Superior temporal gyrus (tissue), 1 donor: ENCODE data around the gene FAM120C.

Experiments
- DNase-seq: peaks from one replicate; pipeline ENCODE4 v3.0.0-alpha.2; 2016; ENCODE audit errors: extremely low spot score

Gene FAM120C, protein sequence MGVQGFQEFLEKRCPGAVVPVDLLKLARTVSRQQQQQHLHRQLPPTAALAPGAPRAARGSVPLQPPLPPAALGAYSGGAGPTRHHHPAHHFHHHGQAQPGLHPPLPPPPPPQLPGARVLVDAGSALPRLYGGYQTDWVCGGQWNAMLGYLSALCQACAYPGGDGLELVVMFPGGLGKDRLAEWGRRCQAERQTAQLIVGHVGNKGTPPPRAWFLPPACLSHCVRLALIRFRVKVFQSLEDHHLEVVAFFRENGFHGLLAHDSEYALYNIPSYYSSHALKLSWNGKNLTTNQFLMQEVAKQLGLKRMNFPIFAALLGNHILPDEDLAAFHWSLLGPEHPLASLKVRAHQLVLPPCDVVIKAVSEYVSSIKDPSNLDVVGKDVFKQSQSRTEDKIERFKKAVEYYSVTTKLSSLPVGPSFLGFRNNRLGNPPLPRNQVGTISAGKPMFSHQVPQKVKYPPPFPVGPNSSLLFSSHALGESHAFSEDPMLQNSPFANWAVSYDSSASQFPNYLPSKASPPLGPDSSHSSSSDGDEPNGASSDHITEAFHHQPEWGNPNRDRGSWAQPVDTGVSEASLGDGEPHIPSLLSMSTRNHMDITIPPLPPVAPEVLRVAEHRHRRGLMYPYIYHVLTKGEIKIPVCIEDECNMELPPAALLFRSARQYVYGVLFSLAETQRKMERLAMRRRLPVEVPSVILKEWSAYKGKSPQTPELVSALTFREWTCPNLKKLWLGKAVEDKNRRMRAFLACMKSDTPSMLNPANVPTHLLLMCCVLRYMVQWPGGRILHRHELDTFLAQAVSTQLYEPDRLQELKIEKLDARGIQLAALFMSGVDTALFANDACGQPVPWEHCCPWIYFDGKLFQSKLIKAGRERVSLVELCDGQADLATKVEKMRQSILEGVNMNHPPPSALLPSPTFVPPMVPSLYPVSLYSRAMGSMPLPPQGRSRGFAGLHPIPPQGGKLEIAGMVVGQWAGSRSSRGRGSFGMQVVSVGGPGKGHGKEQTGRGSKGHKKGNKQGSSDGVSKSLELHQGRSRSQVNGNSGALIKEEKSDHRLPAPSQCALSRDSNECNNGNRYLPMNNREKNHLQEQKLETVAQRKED

DNA sequence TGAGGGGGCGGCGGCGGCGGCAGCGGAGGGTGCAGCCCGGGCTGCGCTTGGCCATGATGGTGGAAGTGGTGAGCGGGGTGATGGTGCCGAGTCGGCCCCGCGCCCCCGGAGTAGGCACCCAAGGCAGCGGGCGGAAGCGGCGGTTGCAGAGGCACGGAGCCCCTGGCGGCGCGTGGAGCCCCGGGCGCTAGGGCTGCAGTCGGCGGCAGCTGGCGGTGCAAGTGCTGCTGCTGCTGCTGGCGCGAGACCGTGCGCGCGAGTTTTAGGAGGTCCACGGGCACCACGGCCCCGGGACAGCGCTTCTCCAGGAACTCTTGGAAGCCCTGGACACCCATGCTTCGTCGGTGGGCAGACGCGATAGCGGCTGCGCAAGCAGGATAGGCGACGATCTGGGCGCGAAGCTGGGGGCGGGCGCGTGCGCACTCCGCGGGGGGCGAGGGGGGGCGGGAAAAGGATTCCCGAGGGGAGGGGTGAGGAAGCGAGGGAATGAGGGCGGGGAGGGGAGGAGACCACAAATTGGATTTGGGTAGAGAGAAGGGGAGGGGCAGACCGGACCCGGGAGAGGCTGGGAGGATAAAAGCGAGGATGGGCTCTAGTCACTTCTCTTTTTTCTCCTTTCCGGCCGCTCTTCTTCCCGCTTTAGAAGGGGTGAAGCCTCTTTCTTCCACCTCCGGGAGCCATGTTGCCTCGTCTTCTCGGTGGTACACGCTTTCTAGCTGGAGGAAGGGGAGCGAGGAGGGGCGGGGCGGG is at the start of gene FAM120C:
Gene FAM120C, minus strand, starts transcription at position 391 of the 750 bp plus-strand sequence. Its CDS starts 56 bp downstream, at position 335.
- peak; percentile 65 for DNase-seq

DNA sequence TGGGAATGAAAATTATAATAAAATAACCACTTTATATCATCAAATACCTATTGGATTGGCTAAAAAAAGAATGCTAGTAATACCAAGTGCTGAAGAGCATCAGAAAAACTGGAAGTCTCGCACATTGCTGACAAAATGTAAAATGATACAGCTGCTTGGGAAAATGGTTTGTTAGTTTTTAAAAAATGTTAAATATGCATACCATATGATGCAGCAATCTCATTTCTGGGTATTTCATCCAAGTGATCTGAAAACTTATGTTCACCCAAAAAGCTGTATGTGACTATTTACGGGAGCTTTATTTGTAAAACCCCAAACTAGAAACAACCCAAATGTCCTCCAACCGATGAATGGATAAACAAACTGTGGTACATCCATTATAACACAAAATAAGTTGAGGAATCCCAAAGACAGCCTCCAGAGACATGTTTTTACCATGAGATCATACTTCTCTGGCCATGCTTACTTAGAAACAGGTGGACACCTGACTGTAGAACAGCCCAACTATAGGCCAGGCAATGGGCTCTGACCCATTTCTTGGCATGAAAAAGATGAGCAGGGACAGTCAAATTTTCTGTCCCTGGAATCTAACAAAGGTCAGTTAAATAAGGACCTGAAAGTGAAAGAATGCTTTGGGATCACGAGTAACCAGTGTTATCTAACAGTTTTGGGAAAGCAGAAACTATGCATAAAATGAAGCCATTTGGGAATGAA is 47.5 kb upstream of the FAM120C start:
- no peak for DNase-seq

DNA sequence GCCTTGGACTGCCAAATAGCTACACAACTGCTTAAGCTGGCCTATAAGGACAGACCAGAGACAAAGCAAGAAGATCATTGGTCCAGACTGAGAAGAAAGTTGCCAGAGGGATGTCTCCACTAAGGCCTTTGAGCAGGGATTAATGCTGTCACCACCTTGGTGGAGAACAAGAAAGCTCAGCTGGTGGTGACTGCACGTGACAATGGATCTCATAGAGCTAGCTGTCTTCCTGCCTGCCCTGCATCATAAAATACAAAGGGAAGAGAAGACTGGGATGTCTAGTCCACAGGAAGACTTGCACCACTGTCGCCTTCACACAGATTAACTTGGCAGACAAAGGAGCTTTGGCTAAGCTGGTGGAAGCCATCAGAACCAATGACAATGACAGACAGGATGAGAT is 40.5 kb upstream of the FAM120C start:
- DNase-seq, result no peak

DNA sequence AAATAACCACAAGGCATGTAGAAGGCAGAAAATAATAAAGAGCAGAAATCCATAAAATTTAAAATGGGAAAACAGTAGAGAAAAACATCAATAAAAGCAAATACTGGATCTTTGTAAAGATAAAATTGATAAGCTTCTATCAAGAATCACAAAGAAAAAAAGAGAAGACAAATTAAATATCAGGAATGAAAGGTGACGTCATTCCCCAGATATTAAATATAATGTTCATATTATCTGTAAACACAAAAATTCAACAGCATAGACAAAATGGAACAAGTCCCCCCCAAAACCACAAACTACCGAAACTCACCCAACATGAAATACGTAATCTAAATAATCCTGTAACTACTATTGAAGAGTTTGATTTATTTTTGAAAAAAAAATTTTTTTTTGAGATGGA is 30.5 kb upstream of the FAM120C start:
- no peak for DNase-seq

DNA sequence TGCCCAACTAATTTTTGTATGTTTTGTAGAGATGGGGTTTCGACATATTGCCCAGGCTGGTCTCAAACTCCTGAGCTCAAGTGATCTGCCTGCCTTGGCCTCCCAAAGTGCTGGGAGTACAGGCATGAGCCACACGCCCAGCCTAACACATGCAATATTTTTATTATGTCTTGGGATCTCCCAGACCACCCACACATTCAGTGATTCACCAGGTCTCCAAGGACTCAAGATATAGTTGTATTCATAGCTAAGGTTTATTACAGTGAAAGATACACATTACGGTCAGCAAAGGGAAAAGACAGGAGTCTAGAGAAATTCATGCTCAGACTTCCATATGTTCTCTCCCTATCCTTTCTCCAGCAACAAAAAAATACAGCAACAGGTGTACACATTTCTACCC is 25.5 kb upstream of the FAM120C start:
- DNase-seq, result no peak

DNA sequence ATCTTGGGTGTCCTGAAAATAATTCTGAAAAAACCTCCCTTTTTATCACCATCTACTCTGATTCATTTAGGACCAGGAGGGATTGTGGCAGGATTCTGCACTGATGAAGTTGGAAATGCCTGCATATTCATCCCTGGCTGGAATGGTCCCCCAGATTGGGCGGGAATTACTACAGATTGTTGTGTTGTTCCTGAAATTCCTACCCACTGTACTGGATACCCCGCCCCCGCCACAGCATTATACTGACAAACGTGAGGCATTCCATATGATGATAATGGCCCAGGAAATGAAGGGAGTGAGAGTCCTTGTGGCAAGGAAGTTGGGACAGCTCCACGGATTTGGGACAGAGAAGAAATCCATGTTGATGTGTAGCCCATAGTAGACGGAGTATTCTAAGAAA is 15.2 kb upstream of the FAM120C start:
- DNase-seq, result no peak

DNA sequence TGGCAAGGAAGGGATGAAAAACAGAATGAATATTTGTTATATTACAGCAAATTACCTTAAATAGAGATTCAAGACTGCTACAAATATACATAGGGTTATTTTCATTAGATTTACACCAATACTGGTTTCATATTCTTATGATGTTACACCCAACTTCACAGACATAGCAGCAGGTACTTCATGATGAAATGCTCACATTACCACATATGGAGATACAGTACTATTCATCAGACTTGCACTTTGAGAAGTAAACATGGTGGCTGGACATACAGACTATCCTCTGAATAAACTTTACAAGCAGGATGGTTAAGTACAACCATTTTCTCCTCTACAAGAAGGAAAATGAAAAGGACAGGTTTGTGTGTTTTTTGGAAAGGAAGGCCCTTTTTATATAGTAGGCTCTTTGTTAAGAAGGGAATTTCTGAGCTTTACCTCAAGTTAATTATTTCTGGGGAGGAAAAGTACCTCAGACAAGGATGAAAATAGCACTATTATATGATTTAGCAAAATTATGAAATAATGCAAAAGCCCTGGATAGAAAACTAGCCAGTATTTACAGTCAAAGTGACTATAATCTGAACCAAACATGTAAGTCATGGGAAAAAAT is 12.0 kb upstream of the FAM120C start:
- no peak for DNase-seq

DNA sequence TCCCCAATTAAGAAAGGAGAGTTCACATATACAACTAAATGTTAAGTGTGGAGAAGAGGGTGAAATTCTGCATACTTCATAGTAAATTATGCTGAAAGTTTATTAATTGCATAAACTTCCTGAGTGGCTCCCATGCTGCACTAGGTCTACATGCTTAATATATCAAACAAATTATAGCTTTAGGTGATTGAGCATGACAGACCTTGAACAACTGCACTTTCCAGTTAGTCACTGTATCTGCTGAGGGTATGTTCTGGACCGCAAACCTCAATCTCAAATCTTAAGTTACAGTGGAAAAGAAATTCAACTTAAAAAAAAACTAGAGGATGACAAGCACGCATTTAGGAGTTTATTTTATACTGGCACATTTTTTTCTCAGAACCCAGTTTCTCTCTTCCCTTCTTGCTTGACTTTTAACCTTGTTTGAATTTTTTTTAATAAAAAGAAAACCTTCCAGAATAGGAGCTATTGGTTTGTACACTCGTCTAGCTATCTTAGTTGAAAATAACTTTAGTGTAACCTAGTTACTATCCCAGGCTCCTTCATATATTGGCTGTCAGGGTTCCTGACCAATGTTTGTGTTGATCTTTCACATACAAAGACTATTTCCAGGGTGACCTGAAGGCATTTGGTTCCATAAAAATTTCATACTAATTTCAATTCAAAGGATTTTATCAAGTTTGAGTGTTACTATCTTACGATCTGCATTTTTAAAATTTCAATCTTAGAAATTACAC is 10.2 kb upstream of the FAM120C start:
- DNase-seq, result no peak

DNA sequence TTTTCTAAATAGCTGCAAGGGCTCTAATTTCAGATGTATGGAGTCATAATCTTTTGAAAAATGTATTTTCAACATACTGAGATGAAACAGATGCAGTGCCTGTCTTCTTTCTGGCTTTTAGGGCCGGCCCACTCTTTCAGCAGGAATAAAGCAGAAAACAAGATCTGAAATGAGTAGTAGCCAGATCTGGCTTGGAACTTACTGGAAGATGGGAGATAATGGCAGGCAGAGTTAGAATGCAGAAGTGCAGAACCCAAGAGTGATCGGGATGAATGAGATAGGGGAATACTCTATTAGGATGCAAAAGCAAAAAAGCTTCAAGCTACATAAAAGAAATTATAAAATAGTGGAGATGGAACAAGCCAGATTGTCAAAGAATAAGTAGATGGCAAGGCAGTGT is 1.4 kb upstream of the FAM120C start:
- no peak for DNase-seq

DNA sequence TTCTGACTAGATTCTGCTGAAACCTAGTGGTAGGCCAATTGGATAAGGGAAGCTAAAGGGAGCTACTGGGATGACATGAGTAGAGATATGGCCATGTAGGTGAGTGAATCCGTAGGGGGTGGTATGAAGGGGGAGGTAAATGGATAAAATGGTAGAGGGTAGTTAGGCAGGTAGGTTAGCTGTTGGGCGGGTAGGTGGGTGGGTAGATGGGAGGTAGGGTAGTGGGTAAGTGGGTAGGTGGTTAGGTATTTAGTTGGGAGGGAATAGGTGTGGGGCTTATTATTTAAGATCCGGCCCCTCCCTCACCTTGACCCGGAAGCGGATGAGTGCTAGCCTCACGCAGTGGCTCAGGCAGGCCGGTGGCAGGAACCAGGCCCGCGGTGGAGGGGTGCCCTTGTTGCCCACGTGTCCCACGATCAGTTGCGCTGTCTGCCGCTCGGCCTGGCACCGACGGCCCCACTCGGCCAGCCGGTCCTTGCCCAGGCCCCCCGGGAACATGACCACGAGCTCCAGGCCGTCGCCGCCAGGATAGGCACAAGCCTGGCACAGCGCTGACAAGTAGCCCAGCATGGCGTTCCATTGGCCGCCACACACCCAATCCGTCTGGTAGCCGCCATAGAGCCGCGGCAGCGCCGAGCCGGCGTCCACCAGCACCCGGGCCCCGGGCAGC is 725 bp downstream of the FAM120C start:
- DNase-seq, result peak; percentile 55

DNA sequence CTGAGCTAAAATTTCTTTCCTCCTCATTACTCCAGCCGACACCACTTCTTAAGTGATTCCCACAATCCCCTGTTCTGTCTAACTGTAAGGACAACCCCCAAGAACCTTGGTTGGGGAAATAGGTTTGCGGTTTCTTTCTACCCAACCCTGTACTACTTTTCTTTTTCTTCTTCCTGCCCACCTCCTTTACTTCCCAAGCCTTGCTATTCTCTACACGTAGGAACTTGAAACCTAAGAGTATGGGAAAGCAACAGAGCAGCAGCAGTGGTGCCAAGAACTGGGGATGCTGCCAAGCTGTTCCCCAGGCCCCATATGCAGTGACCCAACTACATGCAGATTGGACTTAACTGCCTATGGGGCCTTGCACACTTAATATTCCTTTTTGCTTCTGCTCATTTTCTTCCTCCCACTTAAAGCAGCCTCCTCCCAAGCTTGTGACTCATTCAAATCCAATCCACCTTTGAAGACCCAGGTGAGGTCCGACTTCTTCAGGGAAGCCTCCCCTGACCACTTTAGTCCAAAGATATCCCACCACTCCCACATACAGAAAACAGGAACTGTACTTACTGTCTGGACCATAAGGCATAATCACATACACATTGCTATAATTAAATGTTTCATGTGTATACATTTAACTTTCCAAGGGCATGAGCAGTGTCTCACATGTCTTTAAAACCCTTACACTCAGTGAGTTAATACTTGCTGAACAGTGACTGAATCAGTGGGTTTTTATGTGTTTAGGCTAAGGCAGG is 1.7 kb downstream of the FAM120C start:
- DNase-seq, result no peak

DNA sequence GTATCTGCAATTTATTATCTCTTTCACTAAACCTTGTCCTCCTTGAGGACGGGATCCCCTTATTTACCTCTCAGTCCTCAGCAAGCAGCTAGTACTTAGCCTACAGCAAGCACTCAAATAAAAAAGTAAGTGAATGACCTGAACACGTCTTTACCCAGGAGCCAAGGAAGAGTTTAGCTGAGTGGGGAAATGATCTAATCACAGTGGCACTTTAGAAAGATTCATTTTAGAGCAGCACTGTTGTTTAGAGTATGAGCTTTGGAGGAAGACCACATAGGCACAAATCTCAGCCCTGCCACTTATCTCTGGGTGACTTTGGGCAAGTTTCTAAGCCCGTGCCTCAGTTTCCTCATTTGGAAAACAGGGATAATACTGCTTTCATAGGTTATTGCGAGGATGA is 2.7 kb downstream of the FAM120C start:
- DNase-seq, result no peak

DNA sequence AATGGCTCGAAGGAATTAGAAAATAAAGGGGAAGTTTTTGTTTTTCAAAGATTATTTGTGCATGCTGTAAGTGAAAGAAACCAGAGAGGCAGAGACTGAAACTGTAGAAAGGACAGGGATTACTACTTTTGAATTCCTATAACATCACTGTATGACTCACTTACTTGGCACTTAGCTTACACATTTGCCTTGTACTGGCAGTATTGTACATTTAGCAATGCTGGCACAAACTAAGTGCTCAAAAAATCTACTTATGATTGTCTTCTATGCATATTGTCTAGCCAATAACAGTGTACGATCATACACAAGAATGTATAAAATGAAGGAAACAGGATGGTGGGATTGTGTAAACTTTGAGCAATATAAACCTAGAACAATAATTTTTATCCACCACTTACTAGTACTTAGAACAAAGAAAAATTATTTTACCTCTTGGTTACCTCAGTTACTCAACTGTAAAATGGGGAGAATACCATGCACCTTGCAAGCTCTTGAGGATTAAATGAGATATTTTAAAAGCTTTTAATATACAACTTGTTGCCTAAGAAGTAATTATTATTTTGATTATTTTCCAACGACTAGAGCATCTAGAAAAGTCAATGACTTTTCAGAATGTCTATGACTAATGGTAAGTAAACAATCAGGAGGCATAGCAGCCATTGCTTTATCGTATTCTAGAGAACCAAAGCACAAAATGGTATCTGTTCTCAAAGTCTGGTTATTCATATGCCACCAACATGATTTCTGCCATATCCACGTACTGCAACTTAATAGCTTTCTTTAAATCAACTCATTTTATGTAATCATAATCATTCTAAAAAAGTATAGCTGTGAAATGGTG is 4.7 kb downstream of the FAM120C start:
- peak; percentile 12 for DNase-seq

DNA sequence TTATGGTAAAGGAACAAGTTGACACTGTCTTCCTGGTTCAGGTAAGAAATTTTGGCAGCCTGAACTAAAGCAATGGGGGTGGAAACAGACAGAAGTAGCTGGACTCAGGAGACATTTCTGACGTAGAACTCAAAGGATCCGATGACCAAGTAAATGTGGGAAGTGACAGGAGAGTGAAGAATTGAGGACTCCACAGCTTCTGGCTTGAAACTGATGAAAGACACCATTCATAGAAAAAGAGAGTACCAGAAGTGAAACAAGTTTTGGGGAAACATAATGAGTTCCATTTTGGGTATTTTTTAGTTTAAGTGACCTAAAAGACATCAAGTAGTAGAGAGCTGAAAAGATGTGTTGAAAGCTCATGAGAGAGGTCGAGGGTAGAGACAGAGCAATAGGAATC is 5.7 kb downstream of the FAM120C start:
- DNase-seq, result no peak

DNA sequence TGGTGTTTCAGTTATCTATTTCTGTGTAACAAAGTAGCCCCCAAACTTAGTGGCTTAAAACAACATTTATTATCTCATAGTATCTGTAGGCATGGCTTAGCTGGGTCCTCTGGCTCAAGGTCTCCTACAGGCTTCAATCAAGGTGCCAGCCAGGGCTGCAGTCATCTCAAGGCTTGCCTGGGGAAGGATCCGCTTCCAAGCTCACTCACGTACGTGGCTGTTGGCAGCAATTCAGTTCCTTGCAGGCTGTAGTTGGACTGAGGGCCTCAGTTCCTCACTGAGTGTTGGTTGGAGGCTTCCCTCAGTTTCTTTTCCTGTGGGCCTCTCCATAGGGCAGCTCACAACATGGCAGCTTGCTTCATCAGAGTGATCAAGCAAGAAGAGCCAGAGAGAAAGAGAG is 9.3 kb downstream of the FAM120C start:
- no peak for DNase-seq

DNA sequence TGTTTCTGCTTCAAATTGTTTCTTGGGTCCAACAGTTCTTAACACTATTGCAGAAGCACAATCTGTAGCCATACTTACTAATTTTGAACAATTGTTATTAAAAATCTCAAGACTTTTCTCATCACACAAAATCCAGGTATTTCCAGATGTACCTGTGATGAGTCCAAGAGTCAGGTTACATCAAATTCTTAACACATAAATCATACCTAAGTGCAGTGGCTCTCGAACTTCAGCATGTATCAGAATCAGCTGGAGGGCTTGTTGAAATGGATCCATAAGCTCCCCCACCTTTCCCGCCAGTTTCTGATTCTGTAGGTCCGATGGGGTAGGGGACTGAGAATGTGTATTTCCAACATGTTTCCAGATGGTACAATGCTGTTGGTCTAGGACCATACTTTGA is 10.6 kb downstream of the FAM120C start:
- no peak for DNase-seq

DNA sequence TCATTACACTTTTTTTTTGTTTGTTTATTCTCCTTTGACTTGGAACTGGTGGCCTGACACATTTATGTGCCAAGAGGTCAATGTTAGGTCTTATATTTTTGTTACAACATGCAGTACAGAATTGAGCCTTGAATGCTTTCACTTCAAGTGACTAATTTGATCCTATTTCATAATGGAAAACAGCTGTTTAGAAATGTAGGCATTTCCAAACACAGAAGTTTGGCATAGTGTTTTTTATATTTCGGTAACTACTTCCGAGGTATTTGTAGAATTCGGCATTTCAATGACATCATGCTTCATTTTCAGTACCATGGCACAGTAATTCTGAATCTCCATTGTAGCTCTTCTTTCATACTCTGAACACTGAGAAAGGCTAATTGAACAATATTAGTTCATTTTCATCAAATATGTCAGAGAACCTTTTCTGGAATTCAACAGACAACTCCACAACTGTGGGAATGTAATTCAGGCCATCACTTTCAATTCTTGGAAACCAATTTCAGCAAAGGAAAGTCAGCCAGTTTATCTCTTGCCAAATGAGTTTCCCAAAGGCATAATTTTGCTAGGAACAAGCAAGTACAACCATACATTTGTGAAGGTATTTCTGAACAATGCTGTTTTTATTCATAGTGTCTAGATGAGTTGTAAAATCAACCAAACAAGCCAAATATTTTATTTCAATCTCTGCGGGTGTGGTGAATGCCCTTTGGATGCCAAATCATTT is 11.4 kb downstream of the FAM120C start:
- no peak for DNase-seq
